GM23338 (cell line): Measurements from ENCODE around the gene RSPRY1. TPM values are rescaled to one million over a fixed set of nuclear protein-coding genes. Genes with fewer than 3 reads are reported as not detected.

ENCODE experiments used
- ATAC-seq: fragments of 200-7000 bp; cut with Tn5 transposase; 3 replicates; pipeline ENCODE4 v1.9.1; 2020
- DNase-seq: peaks from one replicate; pipeline ENCODE4 v3.0.0-alpha.2; 2015; ENCODE audit warnings: low spot score
- H2AFZ ChIP-seq: fragments of 200-600 bp; sonication (generic); 2 replicates; pipeline ENCODE4 v1.8.0; 2016; ENCODE audit warnings: antibody characterized with exemption, mild to moderate bottlenecking, moderate library complexity
- H3F3A ChIP-seq: fragments of 200-600 bp; sonication (generic); replicated peaks from 2 replicates; pipeline ENCODE4 v1.8.0; 2017; ENCODE audit warnings: antibody characterized with exemption, mixed run types, low read depth
- H3K27ac ChIP-seq: fragments of 200-600 bp; sonication (generic); 2 replicates; pipeline ENCODE4 v1.6.1; 2016; ENCODE audit warnings: low read depth
- H3K27me3 ChIP-seq: fragments of 200-600 bp; sonication (generic); 2 replicates; pipeline ENCODE4 v1.8.0; 2016; ENCODE audit warnings: mild to moderate bottlenecking, mixed run types, moderate library complexity; ENCODE audit not compliant: insufficient read depth
- H3K36me3 ChIP-seq: fragments of 200-600 bp; sonication (generic); 2 replicates; pipeline ENCODE4 v1.8.0; 2016; ENCODE audit warnings: mild to moderate bottlenecking; ENCODE audit not compliant: insufficient read depth
- H3K4me1 ChIP-seq: fragments of 200-600 bp; sonication (generic); 2 replicates; pipeline ENCODE4 v1.8.0; 2016; ENCODE audit warnings: mild to moderate bottlenecking, moderate library complexity; ENCODE audit not compliant: insufficient read depth
- H3K4me2 ChIP-seq: fragments of 200-600 bp; sonication (generic); 2 replicates; pipeline ENCODE4 v1.7.1; 2017; ENCODE audit warnings: mixed run types
- H3K4me3 ChIP-seq: fragments of 200-600 bp; sonication (generic); 2 replicates; pipeline ENCODE4 v1.6.1; 2016; ENCODE audit warnings: mixed run types
- H3K79me2 ChIP-seq: fragments of 200-600 bp; sonication (generic); replicated peaks from 2 replicates; pipeline ENCODE4 v1.8.0; 2017; ENCODE audit warnings: mild to moderate bottlenecking; ENCODE audit not compliant: insufficient read depth
- H3K9me2 ChIP-seq: fragments of 200-600 bp; sonication (generic); 2 replicates; pipeline ENCODE4 v1.8.0; 2017; ENCODE audit not compliant: insufficient read depth
- H4K20me1 ChIP-seq: fragments of 200-600 bp; sonication (generic); replicated peaks from 2 replicates; pipeline ENCODE4 v1.8.0; 2017; ENCODE audit warnings: mild to moderate bottlenecking; ENCODE audit not compliant: insufficient read depth
- H3K27ac Mint-ChIP-seq: 2 replicates; pipeline ENCODE4 v1.8.0; 2020; ENCODE audit warnings: inconsistent platforms, mild to moderate bottlenecking, moderate library complexity, mixed read lengths
- H3K27me3 Mint-ChIP-seq: 3 replicates; pipeline ENCODE4 v1.8.0; 2022; ENCODE audit warnings: low read depth, mild to moderate bottlenecking, moderate library complexity, mixed read lengths, inconsistent platforms; ENCODE audit not compliant: insufficient read depth, poor library complexity
- H3K36me3 Mint-ChIP-seq: 3 replicates; pipeline ENCODE4 v1.8.0; 2021; ENCODE audit warnings: low read depth, mild to moderate bottlenecking, inconsistent platforms, moderate library complexity, mixed read lengths
- H3K4me1 Mint-ChIP-seq: 3 replicates; pipeline ENCODE4 v1.8.0; 2020; ENCODE audit warnings: mild to moderate bottlenecking, inconsistent platforms, mixed read lengths
- H3K4me3 Mint-ChIP-seq: 3 replicates; pipeline ENCODE4 v1.8.0; 2021; ENCODE audit warnings: moderate library complexity, mild to moderate bottlenecking, inconsistent platforms, mixed read lengths
- H3K9me3 Mint-ChIP-seq: 3 replicates; pipeline ENCODE4 v1.8.0; 2020; ENCODE audit warnings: moderate library complexity, mild to moderate bottlenecking, inconsistent platforms, mixed read lengths
- EZH2 ChIP-seq: fragments of 200-600 bp; sonication (generic); IDR thresholded peaks from one replicate; pipeline ENCODE4 v1.8.0; 2017; ENCODE audit warnings: antibody characterized with exemption, mild to moderate bottlenecking, low read depth; ENCODE audit not compliant: unreplicated experiment
- EZH2phosphoT487 ChIP-seq: fragments of 200-600 bp; sonication (generic); IDR thresholded peaks from one replicate; pipeline ENCODE4 v1.8.1; 2018; ENCODE audit warnings: antibody characterized with exemption; ENCODE audit not compliant: unreplicated experiment
- JUNB ChIP-seq: IDR thresholded peaks from one replicate; pipeline ENCODE4 v1.6.1; 2016; ENCODE audit warnings: antibody characterized with exemption; ENCODE audit not compliant: unreplicated experiment
- NANOG ChIP-seq: IDR thresholded peaks from 2 replicates; pipeline ENCODE4 v1.6.1; 2016; ENCODE audit warnings: antibody characterized with exemption, borderline replicate concordance
- POLR2AphosphoS5 ChIP-seq: IDR thresholded peaks from 2 replicates; pipeline ENCODE4 v1.6.1; 2016; ENCODE audit warnings: antibody characterized with exemption, low read depth
- ZNF114 ChIP-seq: fragments of 250-450 bp; sonication (Bioruptor Pico); IDR thresholded peaks from 2 replicates; pipeline ENCODE4 v1.5.0; 2020; ENCODE audit warnings: mild to moderate bottlenecking, moderate library complexity
- polyA plus RNA-seq: library from polyadenylated mRNA; unstranded; fragments of >200 nt; fragmentation: Nextera tagmentation; extraction: Ambion mirVana; gene quantifications from 2 replicates; pipeline ENCODE4 v1.2.1, GENCODE V29; 2016
- total RNA-seq: library from RNA; depleted of rRNA; stranded (reverse); fragments of >200 nt; shearing (Covaris generic); gene quantifications from 2 replicates; pipeline ENCODE4 v1.2.3, GENCODE V29; 2014
- TF ChIP-seq, protein P1 (sequence below): IDR thresholded peaks from 2 replicates; pipeline ENCODE4 v1.6.1; 2016; ENCODE audit warnings: antibody characterized with exemption
- TF ChIP-seq, protein P2 (sequence below): IDR thresholded peaks from one replicate; pipeline ENCODE4 v1.6.1; 2018; ENCODE audit warnings: antibody characterized with exemption; ENCODE audit not compliant: unreplicated experiment
- TF ChIP-seq, protein P3 (sequence below): fragments of 250-450 bp; sonication (Bioruptor Pico); IDR thresholded peaks from 2 replicates; pipeline ENCODE4 v1.5.0; 2020; ENCODE audit warnings: mild to moderate bottlenecking, moderate library complexity

RSPRY1 gene
- total and polyA plus RNA-seq, 2 experiments from 2014 or later = 25.8 to 35.9 TPM

DNA sequence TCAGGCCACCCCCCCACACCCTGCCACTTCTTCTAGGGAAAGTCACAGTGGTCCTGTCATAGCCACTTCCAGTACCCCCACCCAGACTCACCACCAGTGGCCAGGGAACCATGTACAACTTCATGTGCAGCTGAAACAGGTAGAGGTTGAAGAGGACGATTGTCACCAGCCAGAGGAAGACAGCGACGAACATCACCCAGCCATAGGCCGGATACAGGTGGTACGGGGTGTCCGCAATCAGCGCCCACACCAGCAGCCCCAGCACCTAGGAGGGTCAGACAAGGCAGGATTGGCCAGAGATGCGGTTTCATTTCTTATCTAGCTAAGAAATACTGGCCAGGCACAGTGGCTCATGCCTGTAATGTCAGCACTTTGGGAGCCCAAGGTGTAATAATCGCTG, 75.7 kb downstream of the RSPRY1 start:
- no peak overlapping the region for H3K27ac Mint-ChIP-seq
- no peak overlapping the region for H3K4me3 Mint-ChIP-seq
- no peak for ATAC-seq
- no peak for DNase-seq
- no peak overlapping the region for H3K27ac ChIP-seq
- H3K4me1 Mint-ChIP-seq = peaks cover 20% of the 10 kb centered on the region
- no peaks in the 10 kb centered on the region for H3K27me3 ChIP-seq
- H3K4me2 ChIP-seq = no peak overlapping the region
- no peak overlapping the region for H2AFZ ChIP-seq
- H3K4me3 ChIP-seq = no peak overlapping the region
- no peaks in the 10 kb centered on the region for H3K36me3 ChIP-seq
- no peaks in the 10 kb centered on the region for H3K36me3 Mint-ChIP-seq
- peaks cover 10% of the 10 kb centered on the region for H3K4me1 ChIP-seq
- H3F3A ChIP-seq = no peaks in the 10 kb centered on the region
- H3K27me3 Mint-ChIP-seq = peaks cover 9% of the 10 kb centered on the region
- no peaks in the 10 kb centered on the region for H4K20me1 ChIP-seq
- TF ChIP-seq NANOG (no peak), EZH2phosphoT487 (no peak), JUNB (no peak), ZNF114 (CRISPR knock-in tag) (no peak), EZH2 (no peak), POLR2AphosphoS5 (no peak)
- TF ChIP-seq, protein P1, sequence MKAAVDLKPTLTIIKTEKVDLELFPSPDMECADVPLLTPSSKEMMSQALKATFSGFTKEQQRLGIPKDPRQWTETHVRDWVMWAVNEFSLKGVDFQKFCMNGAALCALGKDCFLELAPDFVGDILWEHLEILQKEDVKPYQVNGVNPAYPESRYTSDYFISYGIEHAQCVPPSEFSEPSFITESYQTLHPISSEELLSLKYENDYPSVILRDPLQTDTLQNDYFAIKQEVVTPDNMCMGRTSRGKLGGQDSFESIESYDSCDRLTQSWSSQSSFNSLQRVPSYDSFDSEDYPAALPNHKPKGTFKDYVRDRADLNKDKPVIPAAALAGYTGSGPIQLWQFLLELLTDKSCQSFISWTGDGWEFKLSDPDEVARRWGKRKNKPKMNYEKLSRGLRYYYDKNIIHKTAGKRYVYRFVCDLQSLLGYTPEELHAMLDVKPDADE = no peak
- TF ChIP-seq, protein P2, sequence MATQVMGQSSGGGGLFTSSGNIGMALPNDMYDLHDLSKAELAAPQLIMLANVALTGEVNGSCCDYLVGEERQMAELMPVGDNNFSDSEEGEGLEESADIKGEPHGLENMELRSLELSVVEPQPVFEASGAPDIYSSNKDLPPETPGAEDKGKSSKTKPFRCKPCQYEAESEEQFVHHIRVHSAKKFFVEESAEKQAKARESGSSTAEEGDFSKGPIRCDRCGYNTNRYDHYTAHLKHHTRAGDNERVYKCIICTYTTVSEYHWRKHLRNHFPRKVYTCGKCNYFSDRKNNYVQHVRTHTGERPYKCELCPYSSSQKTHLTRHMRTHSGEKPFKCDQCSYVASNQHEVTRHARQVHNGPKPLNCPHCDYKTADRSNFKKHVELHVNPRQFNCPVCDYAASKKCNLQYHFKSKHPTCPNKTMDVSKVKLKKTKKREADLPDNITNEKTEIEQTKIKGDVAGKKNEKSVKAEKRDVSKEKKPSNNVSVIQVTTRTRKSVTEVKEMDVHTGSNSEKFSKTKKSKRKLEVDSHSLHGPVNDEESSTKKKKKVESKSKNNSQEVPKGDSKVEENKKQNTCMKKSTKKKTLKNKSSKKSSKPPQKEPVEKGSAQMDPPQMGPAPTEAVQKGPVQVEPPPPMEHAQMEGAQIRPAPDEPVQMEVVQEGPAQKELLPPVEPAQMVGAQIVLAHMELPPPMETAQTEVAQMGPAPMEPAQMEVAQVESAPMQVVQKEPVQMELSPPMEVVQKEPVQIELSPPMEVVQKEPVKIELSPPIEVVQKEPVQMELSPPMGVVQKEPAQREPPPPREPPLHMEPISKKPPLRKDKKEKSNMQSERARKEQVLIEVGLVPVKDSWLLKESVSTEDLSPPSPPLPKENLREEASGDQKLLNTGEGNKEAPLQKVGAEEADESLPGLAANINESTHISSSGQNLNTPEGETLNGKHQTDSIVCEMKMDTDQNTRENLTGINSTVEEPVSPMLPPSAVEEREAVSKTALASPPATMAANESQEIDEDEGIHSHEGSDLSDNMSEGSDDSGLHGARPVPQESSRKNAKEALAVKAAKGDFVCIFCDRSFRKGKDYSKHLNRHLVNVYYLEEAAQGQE = no peak
- TF ChIP-seq, protein P3, sequence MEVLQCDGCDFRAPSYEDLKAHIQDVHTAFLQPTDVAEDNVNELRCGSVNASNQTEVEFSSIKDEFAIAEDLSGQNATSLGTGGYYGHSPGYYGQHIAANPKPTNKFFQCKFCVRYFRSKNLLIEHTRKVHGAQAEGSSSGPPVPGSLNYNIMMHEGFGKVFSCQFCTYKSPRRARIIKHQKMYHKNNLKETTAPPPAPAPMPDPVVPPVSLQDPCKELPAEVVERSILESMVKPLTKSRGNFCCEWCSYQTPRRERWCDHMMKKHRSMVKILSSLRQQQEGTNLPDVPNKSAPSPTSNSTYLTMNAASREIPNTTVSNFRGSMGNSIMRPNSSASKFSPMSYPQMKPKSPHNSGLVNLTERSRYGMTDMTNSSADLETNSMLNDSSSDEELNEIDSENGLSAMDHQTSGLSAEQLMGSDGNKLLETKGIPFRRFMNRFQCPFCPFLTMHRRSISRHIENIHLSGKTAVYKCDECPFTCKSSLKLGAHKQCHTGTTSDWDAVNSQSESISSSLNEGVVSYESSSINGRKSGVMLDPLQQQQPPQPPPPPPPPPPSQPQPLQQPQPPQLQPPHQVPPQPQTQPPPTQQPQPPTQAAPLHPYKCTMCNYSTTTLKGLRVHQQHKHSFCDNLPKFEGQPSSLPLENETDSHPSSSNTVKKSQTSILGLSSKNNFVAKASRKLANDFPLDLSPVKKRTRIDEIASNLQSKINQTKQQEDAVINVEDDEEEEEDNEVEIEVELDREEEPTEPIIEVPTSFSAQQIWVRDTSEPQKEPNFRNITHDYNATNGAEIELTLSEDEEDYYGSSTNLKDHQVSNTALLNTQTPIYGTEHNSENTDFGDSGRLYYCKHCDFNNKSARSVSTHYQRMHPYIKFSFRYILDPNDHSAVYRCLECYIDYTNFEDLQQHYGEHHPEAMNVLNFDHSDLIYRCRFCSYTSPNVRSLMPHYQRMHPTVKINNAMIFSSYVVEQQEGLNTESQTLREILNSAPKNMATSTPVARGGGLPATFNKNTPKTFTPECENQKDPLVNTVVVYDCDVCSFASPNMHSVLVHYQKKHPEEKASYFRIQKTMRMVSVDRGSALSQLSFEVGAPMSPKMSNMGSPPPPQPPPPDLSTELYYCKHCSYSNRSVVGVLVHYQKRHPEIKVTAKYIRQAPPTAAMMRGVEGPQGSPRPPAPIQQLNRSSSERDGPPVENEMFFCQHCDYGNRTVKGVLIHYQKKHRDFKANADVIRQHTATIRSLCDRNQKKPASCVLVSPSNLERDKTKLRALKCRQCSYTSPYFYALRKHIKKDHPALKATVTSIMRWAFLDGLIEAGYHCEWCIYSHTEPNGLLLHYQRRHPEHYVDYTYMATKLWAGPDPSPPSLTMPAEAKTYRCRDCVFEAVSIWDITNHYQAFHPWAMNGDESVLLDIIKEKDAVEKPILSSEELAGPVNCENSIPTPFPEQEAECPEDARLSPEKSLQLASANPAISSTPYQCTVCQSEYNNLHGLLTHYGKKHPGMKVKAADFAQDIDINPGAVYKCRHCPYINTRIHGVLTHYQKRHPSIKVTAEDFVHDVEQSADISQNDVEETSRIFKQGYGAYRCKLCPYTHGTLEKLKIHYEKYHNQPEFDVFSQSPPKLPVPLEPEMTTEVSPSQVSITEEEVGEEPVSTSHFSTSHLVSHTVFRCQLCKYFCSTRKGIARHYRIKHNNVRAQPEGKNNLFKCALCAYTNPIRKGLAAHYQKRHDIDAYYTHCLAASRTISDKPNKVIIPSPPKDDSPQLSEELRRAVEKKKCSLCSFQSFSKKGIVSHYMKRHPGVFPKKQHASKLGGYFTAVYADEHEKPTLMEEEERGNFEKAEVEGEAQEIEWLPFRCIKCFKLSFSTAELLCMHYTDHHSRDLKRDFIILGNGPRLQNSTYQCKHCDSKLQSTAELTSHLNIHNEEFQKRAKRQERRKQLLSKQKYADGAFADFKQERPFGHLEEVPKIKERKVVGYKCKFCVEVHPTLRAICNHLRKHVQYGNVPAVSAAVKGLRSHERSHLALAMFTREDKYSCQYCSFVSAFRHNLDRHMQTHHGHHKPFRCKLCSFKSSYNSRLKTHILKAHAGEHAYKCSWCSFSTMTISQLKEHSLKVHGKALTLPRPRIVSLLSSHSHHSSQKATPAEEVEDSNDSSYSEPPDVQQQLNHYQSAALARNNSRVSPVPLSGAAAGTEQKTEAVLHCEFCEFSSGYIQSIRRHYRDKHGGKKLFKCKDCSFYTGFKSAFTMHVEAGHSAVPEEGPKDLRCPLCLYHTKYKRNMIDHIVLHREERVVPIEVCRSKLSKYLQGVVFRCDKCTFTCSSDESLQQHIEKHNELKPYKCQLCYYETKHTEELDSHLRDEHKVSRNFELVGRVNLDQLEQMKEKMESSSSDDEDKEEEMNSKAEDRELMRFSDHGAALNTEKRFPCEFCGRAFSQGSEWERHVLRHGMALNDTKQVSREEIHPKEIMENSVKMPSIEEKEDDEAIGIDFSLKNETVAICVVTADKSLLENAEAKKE (CRISPR knock-in tag) = no peak
- H3K79me2 ChIP-seq = no peaks in the 10 kb centered on the region
- H3K9me2 ChIP-seq = no peaks in the 10 kb centered on the region
- no peaks in the 10 kb centered on the region for H3K9me3 Mint-ChIP-seq
